T follicular helper cell (primary cell): ENCODE data around the gene CNR1.

Experiments used
- DNase-seq: peaks from one replicate; pipeline ENCODE4 v3.0.0-alpha.2; 2020; ENCODE audit warnings: low read depth

CNR1 gene

GRCh38 chr6:88143421-88144157, 22.6 kb downstream of the CNR1 start:
- DNase-seq: no peak

GRCh38 chr6:88142297-88142668, 23.9 kb downstream of the CNR1 start:
- no peak for DNase-seq

- DNase-seq: no peak
Measured at GRCh38 chr6:88141561-88142296, 24.4 kb downstream of the CNR1 start.

DNA sequence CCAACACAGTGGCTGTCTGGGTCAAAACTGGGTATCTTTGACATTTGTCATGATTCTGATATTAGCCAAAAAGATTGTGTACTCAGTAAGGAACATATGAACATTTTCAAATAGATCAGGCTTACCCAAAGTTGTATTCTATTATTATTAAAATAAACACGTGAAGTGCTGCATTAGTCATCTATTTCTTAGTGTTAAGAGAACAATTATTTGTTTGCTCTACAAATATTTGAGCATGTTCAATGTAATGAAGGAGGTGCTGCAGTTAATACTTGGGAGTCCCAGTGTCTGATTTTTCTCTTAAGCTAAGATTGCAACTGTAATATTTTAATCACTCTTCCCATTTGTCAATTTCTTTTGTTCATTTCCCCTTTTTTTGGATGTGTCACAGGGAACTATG, 28.2 kb downstream of the CNR1 start:
- no peak for DNase-seq

DNA sequence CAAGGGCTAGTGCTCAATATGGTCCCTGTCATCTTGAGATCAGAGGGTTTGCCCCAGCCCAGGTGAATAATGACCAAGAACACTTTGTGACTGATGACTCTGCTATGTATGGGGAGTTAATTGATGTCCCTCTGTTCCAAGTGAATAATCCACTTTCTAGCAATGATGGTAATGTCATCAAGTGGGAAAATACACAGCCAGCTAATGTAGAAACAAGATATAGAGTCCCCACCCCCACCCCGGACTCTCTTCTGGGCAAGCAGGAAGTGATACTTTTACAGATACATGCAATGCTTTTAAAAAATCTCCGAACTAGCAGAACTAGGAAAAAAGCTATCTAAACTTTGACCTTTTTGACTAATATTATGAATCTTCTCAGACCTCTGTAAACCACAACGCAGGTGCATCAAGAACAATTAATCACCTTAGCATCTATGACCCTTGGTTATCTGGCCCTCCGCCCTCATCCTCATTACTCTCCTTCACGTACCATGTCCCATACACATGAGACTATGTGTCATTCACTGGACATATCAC, 30.5 kb downstream of the CNR1 start:
- DNase-seq: no peak

DNA sequence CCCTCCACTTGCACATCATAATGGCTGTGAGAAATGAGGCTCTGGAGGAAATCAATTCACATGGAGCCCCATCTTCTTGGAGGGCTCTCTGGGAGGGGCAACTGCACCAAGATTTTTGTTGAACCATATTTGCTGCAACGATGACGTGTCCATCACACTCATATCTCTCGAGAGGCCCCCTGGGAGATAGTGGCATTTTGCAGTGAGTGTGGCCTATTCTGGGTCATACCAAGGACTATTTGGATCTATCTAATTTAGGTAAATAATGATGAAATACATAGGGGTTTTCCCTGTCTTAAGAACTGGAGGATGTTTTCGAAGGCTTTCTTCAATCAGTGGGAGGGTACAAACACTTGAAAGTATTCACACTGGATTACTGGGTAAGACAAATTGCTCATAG, 31.6 kb downstream of the CNR1 start:
- DNase-seq: no peak

DNA sequence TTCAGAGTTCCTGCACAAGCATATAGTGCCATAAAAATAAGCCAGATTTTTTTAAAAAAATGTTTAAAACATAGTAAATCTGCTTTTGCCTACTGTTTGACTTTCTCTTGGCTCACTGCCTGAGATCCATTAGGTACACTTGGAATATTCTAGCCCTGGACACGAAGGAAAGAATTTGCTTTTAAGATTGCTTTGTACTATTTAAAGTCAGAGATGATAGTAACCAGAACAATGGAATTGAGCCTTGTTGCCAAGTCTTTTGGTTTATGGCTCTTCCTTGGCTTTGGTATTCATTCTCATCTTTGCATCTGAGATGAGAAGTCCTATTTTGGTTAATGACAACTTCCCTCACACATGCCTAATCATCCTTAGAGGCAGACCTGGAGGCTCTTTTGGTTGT, 32.4 kb downstream of the CNR1 start:
- DNase-seq: no peak

GRCh38 chr6:88124925-88125557, 41.1 kb downstream of the CNR1 start:
- DNase-seq: no peak

GRCh38 chr6:88120635-88121034, 45.5 kb downstream of the CNR1 start:
- DNase-seq: no peak

DNA sequence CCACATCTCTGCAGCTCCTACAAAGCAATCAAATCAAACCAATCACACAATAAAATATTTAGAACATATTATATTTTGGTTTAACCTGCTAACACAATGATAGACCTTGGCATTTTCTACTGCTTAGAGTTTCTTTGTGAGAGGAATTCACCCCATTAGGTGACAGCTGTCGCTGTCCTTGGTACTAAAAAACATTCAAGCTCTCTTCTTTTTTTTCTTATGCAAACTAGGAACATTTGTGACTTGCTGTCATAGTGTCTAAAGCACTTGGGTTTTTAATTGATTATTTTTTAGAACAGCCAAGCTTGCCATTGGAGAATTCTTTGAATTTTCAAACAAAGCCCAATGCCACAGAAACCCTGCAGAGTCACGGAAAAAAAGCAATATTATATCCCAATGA, 46.4 kb downstream of the CNR1 start:
- DNase-seq: no peak

GRCh38 chr6:88116276-88116675, 49.9 kb downstream of the CNR1 start:
- DNase-seq: no peak

DNA sequence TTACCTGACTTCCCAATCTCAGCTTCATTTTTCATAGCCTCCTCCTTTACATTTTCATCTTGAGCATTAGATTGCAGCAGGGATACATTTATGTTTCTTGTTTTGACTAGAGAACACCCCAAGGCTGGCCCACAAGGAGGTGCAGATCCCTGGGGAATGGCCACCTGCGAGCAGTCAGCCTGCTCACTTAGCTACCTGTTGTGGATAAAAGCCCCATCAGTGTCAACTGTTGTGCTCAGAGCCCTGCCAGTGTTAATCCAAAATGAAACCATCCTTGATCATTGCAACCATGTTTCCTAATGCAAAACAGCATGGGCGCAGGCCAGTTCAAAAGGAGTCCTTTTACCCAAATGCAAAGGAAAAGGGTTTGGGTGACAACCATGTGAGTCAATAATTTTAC, 50.8 kb downstream of the CNR1 start:
- DNase-seq: no peak

- no peak for DNase-seq
Measured at GRCh38 chr6:88114838-88115237, 51.3 kb downstream of the CNR1 start.

DNA sequence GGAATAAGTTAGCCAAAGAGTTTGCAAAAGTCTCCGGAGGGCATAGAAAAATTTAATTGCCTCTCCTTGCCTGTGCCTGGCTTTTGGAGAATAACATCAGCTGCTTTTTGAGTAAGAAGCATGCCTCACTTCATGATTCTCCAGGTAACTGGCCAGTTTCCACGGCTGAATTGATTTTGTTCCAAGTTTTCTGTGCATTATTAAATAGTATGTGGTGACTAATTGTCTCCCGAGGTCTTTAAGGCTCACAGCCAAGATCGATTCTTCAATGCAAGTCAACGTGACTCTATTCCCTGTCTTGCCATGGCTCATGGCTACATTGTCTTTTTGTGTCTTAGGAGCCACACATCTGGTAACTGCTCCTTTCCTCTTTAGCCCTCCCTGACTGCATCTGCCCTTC, 54.2 kb downstream of the CNR1 start:
- DNase-seq: no peak

DNA sequence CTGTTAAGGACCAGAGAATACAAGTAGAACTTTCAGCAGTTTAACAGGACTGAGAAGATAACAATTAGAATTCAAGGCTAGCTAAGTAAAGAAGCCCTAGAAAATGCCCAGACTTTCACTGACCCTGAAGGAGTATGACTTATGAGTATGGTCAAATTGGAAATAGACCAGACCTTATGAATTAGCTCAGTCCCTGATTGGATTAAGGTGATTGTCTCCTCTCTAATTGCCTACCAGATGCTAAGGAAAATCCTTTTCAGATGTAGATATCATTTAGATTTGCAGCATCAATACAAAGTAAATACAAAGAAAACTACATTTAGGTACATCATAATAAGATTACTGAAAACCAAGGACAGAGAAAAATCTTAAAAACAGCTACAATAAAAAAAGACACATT, 58.9 kb downstream of the CNR1 start:
- DNase-seq: no peak

DNA sequence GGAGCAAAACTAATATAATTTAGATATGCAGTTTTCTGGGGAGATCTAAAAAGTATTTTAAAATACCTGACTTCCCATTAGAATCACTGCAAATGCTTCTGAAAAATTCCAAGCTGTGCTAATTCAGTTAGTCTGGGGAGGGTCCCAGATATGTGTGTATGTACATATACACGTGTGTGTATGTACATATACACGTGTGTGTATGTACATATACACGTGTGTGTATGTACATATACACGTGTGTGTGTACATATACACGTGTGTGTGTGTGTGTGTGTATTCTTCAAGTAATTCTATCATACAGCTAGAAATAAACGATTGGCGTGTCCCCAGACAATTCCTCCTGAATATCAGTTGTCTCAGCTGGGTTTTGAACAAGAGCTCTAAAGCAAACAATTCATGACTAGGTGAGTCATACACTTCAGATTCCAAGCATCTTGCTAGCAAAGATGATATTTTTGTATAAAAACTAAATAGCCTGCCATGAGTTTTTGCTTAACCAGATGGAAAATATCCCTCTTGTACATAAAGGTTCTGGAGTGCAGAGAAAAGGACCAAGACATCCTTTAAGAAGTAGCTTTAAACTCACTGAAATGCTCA, 60.3 kb downstream of the CNR1 start:
- no peak for DNase-seq
